ENCODE results near the gene JMJD1C. TPM values are rescaled to one million over a fixed set of nuclear protein-coding genes. Genes with fewer than 3 reads are reported as not detected.

The JMJD1C gene
- total RNA-seq, 1 experiment from 2014 or later, result 67.6 TPM

DNA sequence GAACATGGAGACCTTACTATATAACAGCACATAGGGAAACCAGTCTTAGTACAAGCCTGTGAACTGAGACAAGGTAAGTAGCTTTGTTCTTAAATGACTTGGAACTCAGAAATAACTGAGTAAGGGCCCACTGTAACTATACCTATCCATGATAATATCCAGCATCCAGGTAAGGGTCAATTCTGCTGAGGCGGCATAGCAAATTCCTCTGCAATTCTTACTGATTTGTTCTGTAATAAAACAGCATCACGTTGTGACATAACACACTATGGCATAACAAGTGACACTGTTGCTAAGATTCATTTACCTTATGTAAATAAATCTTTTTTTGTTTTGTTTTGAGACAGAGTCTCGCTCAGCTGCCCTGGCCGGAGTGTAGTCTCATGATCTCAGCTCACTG is 97.4 kb downstream of the JMJD1C start:
- Mint-ChIP-seq H3K27ac (ENCODE audit: unreplicated experiment) (no peak overlapping the region), H3K4me1 (ENCODE audit: low read depth, unreplicated experiment) (peaks cover 9% of the 10 kb centered on the region), H3K4me3 (ENCODE audit: low read depth, unreplicated experiment) (no peak overlapping the region), H3K27me3 (ENCODE audit: unreplicated experiment) (no peaks in the 10 kb centered on the region), H3K36me3 (ENCODE audit: insufficient read depth, unreplicated experiment) (no peaks in the 10 kb centered on the region), H3K9me3 (ENCODE audit: low read depth, unreplicated experiment) (no peaks in the 10 kb centered on the region)
- TF ChIP-seq, protein P1, sequence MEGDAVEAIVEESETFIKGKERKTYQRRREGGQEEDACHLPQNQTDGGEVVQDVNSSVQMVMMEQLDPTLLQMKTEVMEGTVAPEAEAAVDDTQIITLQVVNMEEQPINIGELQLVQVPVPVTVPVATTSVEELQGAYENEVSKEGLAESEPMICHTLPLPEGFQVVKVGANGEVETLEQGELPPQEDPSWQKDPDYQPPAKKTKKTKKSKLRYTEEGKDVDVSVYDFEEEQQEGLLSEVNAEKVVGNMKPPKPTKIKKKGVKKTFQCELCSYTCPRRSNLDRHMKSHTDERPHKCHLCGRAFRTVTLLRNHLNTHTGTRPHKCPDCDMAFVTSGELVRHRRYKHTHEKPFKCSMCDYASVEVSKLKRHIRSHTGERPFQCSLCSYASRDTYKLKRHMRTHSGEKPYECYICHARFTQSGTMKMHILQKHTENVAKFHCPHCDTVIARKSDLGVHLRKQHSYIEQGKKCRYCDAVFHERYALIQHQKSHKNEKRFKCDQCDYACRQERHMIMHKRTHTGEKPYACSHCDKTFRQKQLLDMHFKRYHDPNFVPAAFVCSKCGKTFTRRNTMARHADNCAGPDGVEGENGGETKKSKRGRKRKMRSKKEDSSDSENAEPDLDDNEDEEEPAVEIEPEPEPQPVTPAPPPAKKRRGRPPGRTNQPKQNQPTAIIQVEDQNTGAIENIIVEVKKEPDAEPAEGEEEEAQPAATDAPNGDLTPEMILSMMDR (IDR thresholded peaks at IDR 0.05; ENCODE audit: unreplicated experiment), result no peak
- intact Hi-C loops (cut with micrococcal nuclease; ENCODE audit: unreplicated experiment), result no loop called here
- no TSS peak for BruUV-seq (replicated peaks)
- CTCF ChIA-PET, result no interaction called here
- DNase-seq, result no peak

DNA sequence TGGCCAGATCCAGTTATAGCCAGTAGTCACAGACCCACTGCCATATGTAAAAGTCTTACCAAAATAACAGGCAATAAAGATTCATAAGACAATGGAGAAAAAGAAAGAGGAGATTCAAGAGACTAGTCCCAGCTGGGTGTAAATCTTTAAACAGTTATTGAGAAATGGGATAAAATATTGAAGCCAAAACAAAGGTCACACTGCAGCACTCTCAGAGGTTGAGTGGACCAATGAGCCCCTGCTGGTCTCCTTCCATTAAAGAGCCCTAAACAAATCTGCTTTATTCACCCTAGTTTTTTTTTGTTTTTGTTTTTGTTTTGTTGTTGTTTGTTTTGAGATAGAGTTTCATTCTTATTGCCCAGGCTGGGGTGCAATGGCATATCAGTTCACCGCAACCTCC is 98.8 kb downstream of the JMJD1C start:
- no peak overlapping the region for H3K4me3 Mint-ChIP-seq (ENCODE audit: low read depth, unreplicated experiment)
- TF ChIP-seq, protein P1 (IDR thresholded peaks at IDR 0.05; ENCODE audit: unreplicated experiment), result no peak
- H3K27ac Mint-ChIP-seq (ENCODE audit: unreplicated experiment), result no peak overlapping the region
- H3K27me3 Mint-ChIP-seq (ENCODE audit: unreplicated experiment), result no peaks in the 10 kb centered on the region
- H3K4me1 Mint-ChIP-seq (ENCODE audit: low read depth, unreplicated experiment), result peaks cover 9% of the 10 kb centered on the region
- BruUV-seq (replicated peaks), result no TSS peak
- no peaks in the 10 kb centered on the region for H3K36me3 Mint-ChIP-seq (ENCODE audit: insufficient read depth, unreplicated experiment)
- intact Hi-C loops (cut with micrococcal nuclease; ENCODE audit: unreplicated experiment), result no loop called here
- CTCF ChIA-PET, result no interaction called here
- no peak for DNase-seq
- no peaks in the 10 kb centered on the region for H3K9me3 Mint-ChIP-seq (ENCODE audit: low read depth, unreplicated experiment)

DNA sequence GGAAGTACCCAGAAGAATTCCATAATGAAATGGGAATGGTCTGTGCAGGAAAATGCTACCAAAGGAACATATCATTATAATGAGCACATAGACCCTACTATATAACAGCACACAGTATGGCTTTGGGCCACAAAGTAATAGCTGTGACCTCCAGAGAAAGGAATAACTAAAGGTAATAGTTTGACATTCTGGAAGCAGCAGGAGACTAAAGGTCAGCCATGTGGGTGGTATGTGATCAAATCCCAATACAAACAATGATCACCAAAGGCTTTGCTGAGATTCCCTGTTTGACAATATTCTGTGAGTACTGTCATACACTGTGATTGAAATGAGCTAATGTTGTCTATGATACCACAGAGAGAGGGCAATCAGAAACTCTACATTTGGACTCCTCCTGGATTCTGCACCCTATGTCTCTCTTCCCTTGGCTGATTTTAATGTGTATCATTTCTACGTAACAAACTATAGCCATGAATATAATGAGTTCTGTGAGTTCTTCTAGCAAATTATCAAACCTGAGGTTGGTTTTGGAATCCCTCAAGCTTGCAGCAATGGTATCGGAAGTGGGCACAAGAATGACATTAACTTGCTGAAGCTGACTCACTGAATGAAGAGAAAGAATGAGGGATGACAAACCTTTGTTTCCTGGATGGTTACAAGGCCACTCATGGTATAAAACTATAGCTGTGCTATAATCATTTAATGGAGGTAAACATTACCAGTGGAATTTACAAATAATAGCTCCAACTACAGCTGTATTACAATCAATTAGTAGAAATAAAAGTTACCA is 99.6 kb downstream of the JMJD1C start:
- intact Hi-C loops (cut with micrococcal nuclease; ENCODE audit: unreplicated experiment), result no loop called here
- no peak overlapping the region for H3K4me3 Mint-ChIP-seq (ENCODE audit: low read depth, unreplicated experiment)
- H3K9me3 Mint-ChIP-seq (ENCODE audit: low read depth, unreplicated experiment), result no peaks in the 10 kb centered on the region
- CTCF ChIA-PET, result interaction anchor here (1.3 kb wide), 1 partner anchor 18 kb away, joined by 4 read pairs; no protein-coding TSS in a partner anchor
- H3K27me3 Mint-ChIP-seq (ENCODE audit: unreplicated experiment), result no peaks in the 10 kb centered on the region
- H3K4me1 Mint-ChIP-seq (ENCODE audit: low read depth, unreplicated experiment), result peaks cover 9% of the 10 kb centered on the region
- TF ChIP-seq, protein P1 (IDR thresholded peaks at IDR 0.05; ENCODE audit: unreplicated experiment), result no peak
- H3K36me3 Mint-ChIP-seq (ENCODE audit: insufficient read depth, unreplicated experiment), result no peaks in the 10 kb centered on the region
- H3K27ac Mint-ChIP-seq (ENCODE audit: unreplicated experiment), result no peak overlapping the region
- no TSS peak for BruUV-seq (replicated peaks)
- DNase-seq, result no peak

DNA sequence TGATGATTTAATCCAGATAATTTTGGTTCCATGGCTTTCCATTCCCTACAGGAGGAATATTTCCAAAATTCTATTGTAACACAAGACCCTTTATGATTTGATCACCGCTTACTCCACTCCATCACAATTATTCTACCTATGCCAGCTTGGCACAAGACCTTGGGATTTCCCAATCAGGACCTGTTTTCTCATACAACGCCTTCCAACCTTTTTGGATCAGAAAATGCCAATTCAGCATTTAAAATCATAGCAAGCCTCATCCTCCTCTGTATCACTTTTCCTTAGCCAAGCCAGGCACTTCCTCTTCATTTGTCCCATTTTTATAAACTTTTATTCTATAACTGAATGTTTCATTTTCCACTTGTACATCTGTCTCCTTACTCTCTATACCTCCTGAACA is 100.9 kb downstream of the JMJD1C start:
- intact Hi-C loops (cut with micrococcal nuclease; ENCODE audit: unreplicated experiment), result no loop called here

More for the DNA sequence above, 100.9 kb downstream of the JMJD1C start:
- CTCF ChIA-PET, result interaction anchor here (1.3 kb wide), 1 partner anchor 19 kb away, joined by 4 read pairs; no protein-coding TSS in a partner anchor
- no peaks in the 10 kb centered on the region for H3K36me3 Mint-ChIP-seq (ENCODE audit: insufficient read depth, unreplicated experiment)
- no peaks in the 10 kb centered on the region for H3K27me3 Mint-ChIP-seq (ENCODE audit: unreplicated experiment)
- no peak overlapping the region for H3K4me3 Mint-ChIP-seq (ENCODE audit: low read depth, unreplicated experiment)
- DNase-seq, result no peak
- BruUV-seq (replicated peaks), result no TSS peak
- no peaks in the 10 kb centered on the region for H3K9me3 Mint-ChIP-seq (ENCODE audit: low read depth, unreplicated experiment)
- H3K27ac Mint-ChIP-seq (ENCODE audit: unreplicated experiment), result no peak overlapping the region
- peaks cover 9% of the 10 kb centered on the region for H3K4me1 Mint-ChIP-seq (ENCODE audit: low read depth, unreplicated experiment)
- TF ChIP-seq, protein P1 (IDR thresholded peaks at IDR 0.05; ENCODE audit: unreplicated experiment), result no peak
